Measurements from ENCODE around the gene BBLN.

BBLN gene

GRCh38 chr9:128145951-128146351 lies 14.1 kb upstream of the BBLN start:
- no peak for DNase-seq

GRCh38 chr9:128146591-128147120 lies 13.4 kb upstream of the BBLN start:
- no peak for DNase-seq

- DNase-seq, result no peak
Measured at GRCh38 chr9:128148509-128149000, 11.5 kb upstream of the BBLN start.

GRCh38 chr9:128149001-128149701 lies 10.9 kb upstream of the BBLN start, which contains the start of gene LCN2:
Gene LCN2, plus strand, starts transcription at chr9:128149453. Its CDS starts 73 bp downstream, at chr9:128149526.
- no peak for DNase-seq

GRCh38 chr9:128149951-128150593 lies 10.0 kb upstream of the BBLN start:
- no peak for DNase-seq

GRCh38 chr9:128150594-128151308 lies 9.3 kb upstream of the BBLN start:
- no peak for DNase-seq

GRCh38 chr9:128151309-128152132 lies 8.5 kb upstream of the BBLN start:
- DNase-seq, result no peak

- no peak for DNase-seq
Measured at GRCh38 chr9:128152133-128153059, 7.7 kb upstream of the BBLN start.

- DNase-seq, result no peak
Measured at GRCh38 chr9:128153060-128153946, 6.8 kb upstream of the BBLN start.

- DNase-seq, result no peak
Measured at GRCh38 chr9:128153947-128154695, 5.9 kb upstream of the BBLN start.

- DNase-seq, result no peak
Measured at GRCh38 chr9:128155736-128156500, 4.1 kb upstream of the BBLN start.

- peak in 2 of 4 experiments; percentile 26 to 32 for DNase-seq
Measured at GRCh38 chr9:128159522-128159783, 612 bp upstream of the BBLN start.

- peak in 1 of 4 experiments; percentile 38 for DNase-seq
Measured at GRCh38 chr9:128160603-128160987, 530 bp downstream of the BBLN start.

GRCh38 chr9:128161215-128161902 lies 1.3 kb downstream of the BBLN start:
- no peak for DNase-seq

- no peak for DNase-seq
Measured at GRCh38 chr9:128162215-128163026, 2.4 kb downstream of the BBLN start.

GRCh38 chr9:128163027-128163515 lies 3.0 kb downstream of the BBLN start:
- DNase-seq, result no peak

Data from activated naive CD4-positive, alpha-beta T cell (primary cell).